Keratinocyte (primary cell): ENCODE results near the gene PCAT6. TPM values are rescaled to one million over a fixed set of nuclear protein-coding genes. Genes with fewer than 3 reads are reported as not detected.

Experiments
- DNase-seq: peaks from one replicate; pipeline ENCODE4 v3.0.0-alpha.2; 2011; ENCODE audit warnings: low read depth, missing footprints, low spot score
- FAIRE-seq: peaks from 2 replicates; lab custom pipeline; 2011; peaks lifted over from hg19 to GRCh38; lab: Jason Lieb, UNC
- H2AFZ ChIP-seq: 2 replicates; pipeline ENCODE4 v1.6.0; 2012; ENCODE audit warnings: low read length, control low read depth, inconsistent platforms; ENCODE audit not compliant: control insufficient read depth
- H3K27ac ChIP-seq: 2 replicates; pipeline ENCODE4 v1.5.1; 2011; ENCODE audit warnings: low read length; ENCODE audit not compliant: control insufficient read depth, insufficient read depth
- H3K27me3 ChIP-seq: 3 replicates; pipeline ENCODE4 v1.6.0; 2011; ENCODE audit warnings: low read length; ENCODE audit not compliant: control insufficient read depth, insufficient read depth; ENCODE audit errors: extremely low read depth
- H3K36me3 ChIP-seq, 2 experiments: 2 replicates in 1 of 2; 3 replicates in 1 of 2; pipeline ENCODE4 v1.5.1; 2011; ENCODE audit warnings: low read length in 2 of 2, mild to moderate bottlenecking in 1 of 2; ENCODE audit not compliant: control insufficient read depth in 2 of 2, insufficient read depth in 2 of 2; ENCODE audit errors: extremely low read depth in 1 of 2
- H3K4me1 ChIP-seq: 3 replicates; pipeline ENCODE4 v1.5.1; 2011; ENCODE audit warnings: low read length; ENCODE audit not compliant: control insufficient read depth, insufficient read depth; ENCODE audit errors: extremely low read depth
- H3K4me2 ChIP-seq: 3 replicates; pipeline ENCODE4 v1.6.0; 2011; ENCODE audit warnings: low read depth, low read length; ENCODE audit not compliant: control insufficient read depth, insufficient read depth; ENCODE audit errors: extremely low read depth
- H3K4me3 ChIP-seq, 3 experiments: fragments of 200-600 bp in 1 of 3; sonication (generic) in 1 of 3; 2 replicates in 2 of 3; 3 replicates in 1 of 3; pipeline ENCODE4 v1.5.1; 2011 to 2016; ENCODE audit warnings: low read length in 3 of 3, mild to moderate bottlenecking in 3 of 3, control low read depth in 2 of 3, inconsistent platforms in 1 of 3, low read depth in 1 of 3, mixed read lengths in 1 of 3, mixed run types in 1 of 3, moderate library complexity in 1 of 3; ENCODE audit not compliant: control insufficient read depth in 2 of 3, insufficient read depth in 2 of 3; ENCODE audit errors: extremely low read depth in 1 of 3
- H3K79me2 ChIP-seq: 2 replicates; pipeline ENCODE4 v1.6.0; 2012; ENCODE audit warnings: low read length; ENCODE audit not compliant: control insufficient read depth, insufficient read depth
- H3K9ac ChIP-seq: 3 replicates; pipeline ENCODE4 v1.6.0; 2011; ENCODE audit warnings: low read length; ENCODE audit not compliant: control insufficient read depth, insufficient read depth; ENCODE audit errors: extremely low read depth
- H3K9me1 ChIP-seq: 3 replicates; pipeline ENCODE4 v1.6.0; 2011; ENCODE audit warnings: low read length; ENCODE audit not compliant: control insufficient read depth, insufficient read depth; ENCODE audit errors: extremely low read depth
- H3K9me3 ChIP-seq: 2 replicates; pipeline ENCODE4 v1.5.1; 2012; ENCODE audit warnings: low read depth, low read length; ENCODE audit not compliant: control insufficient read depth
- H4K20me1 ChIP-seq: 3 replicates; pipeline ENCODE4 v1.6.0; 2011; ENCODE audit warnings: low read length; ENCODE audit not compliant: control insufficient read depth, insufficient read depth; ENCODE audit errors: extremely low read depth
- EZH2 ChIP-seq: IDR thresholded peaks from one replicate; pipeline ENCODE4 v1.6.1; 2012; ENCODE audit warnings: inconsistent platforms, mild to moderate bottlenecking, low read length, moderate library complexity
- dilution Hi-C: fragments of 300-500 bp; cut with MboI; formaldehyde crosslinking; loops from one replicate; pipeline ENCODE4 v1.7.0; 2020; ENCODE audit warnings: low sequenced_read_pairs; ENCODE audit not compliant: extremely low pct_ligation_motif_present
- polyA plus RNA-seq, 5 experiments: library from polyadenylated mRNA; depleted of rRNA in 3 of 5; stranded (reverse) in 3 of 5; stranded (forward) in 1 of 5; unstranded in 1 of 5; fragments of >200 nt; gene quantifications; 1 replicate in 1 of 5; 2 replicates in 3 of 5; 3 replicates in 1 of 5; pipeline versions ENCODE4 v1.2.1 to v1.2.3, GENCODE V29; 2011 to 2012; ENCODE audit warnings: missing spikeins in 2 of 5, low read depth in 1 of 5, low replicate concordance in 1 of 5
- TF ChIP-seq, protein P1 (sequence below), 3 experiments: IDR thresholded peaks in 1 of 3; conservative IDR thresholded peaks in 1 of 3; optimal IDR thresholded peaks in 1 of 3; 2 replicates in 2 of 3; 3 replicates in 1 of 3; pipeline versions ENCODE3 to v1.5.1; 2011; ENCODE audit warnings: low read length in 3 of 3, mild to moderate bottlenecking in 3 of 3, moderate library complexity in 2 of 3, control low read depth in 1 of 3, inconsistent platforms in 1 of 3; ENCODE audit not compliant: insufficient read depth in 2 of 3; ENCODE audit errors: extremely low read depth in 1 of 3

PCAT6 gene
- polyA plus RNA-seq, 1 donor (not counting 4 experiments of a cell fraction or from before 2014, with no cell fraction given), result 1.6 TPM

DNA sequence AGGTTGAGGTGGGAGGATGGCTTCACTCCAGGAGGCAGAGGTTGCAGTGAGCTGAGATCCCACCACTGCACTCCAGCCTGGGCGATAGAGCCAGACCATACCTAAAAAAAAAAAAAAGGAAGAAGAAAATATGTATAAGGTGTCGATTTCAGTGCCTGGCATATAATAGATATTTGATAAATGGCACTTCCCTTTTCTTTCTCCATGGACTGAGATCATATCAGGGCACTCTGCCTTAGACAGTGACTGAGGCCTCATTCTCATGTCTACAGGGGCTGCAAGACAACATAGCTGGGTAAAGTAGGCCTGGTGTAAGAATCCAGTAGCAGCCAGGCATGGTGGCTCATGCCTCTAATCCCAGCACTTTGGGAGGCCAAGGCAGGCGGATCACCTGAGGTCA is 21.2 kb downstream of the PCAT6 start:
- Histone ChIP-seq H3K4me1 (peaks cover 26% of the 10 kb centered on the region), H3K9ac (no peak overlapping the region), H3K4me2 (no peak overlapping the region), H3K9me1 (no peaks in the 10 kb centered on the region), H3K9me3 (no peaks in the 10 kb centered on the region), H2AFZ (no peak overlapping the region), H3K79me2 (no peaks in the 10 kb centered on the region), H3K4me3 (no peak overlapping the region), H3K27ac (no peak overlapping the region), H3K27me3 (no peaks in the 10 kb centered on the region), H3K36me3 (no peaks in the 10 kb centered on the region), H4K20me1 (no peaks in the 10 kb centered on the region)
- dilution Hi-C loops, result no loop called here
- no peak for FAIRE-seq
- DNase-seq, result no peak
- TF ChIP-seq, protein P1, sequence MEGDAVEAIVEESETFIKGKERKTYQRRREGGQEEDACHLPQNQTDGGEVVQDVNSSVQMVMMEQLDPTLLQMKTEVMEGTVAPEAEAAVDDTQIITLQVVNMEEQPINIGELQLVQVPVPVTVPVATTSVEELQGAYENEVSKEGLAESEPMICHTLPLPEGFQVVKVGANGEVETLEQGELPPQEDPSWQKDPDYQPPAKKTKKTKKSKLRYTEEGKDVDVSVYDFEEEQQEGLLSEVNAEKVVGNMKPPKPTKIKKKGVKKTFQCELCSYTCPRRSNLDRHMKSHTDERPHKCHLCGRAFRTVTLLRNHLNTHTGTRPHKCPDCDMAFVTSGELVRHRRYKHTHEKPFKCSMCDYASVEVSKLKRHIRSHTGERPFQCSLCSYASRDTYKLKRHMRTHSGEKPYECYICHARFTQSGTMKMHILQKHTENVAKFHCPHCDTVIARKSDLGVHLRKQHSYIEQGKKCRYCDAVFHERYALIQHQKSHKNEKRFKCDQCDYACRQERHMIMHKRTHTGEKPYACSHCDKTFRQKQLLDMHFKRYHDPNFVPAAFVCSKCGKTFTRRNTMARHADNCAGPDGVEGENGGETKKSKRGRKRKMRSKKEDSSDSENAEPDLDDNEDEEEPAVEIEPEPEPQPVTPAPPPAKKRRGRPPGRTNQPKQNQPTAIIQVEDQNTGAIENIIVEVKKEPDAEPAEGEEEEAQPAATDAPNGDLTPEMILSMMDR (optimal IDR thresholded peaks at IDR 0.05 in 1 of 3, IDR thresholded peaks at IDR 0.05 in 1 of 3, conservative IDR thresholded peaks at IDR 0.05 in 1 of 3; ENCODE audit: extremely low read depth in 1 of 3, insufficient read depth in 2 of 3, low read length in 3 of 3), result no peak
- no peak for TF ChIP-seq EZH2

DNA sequence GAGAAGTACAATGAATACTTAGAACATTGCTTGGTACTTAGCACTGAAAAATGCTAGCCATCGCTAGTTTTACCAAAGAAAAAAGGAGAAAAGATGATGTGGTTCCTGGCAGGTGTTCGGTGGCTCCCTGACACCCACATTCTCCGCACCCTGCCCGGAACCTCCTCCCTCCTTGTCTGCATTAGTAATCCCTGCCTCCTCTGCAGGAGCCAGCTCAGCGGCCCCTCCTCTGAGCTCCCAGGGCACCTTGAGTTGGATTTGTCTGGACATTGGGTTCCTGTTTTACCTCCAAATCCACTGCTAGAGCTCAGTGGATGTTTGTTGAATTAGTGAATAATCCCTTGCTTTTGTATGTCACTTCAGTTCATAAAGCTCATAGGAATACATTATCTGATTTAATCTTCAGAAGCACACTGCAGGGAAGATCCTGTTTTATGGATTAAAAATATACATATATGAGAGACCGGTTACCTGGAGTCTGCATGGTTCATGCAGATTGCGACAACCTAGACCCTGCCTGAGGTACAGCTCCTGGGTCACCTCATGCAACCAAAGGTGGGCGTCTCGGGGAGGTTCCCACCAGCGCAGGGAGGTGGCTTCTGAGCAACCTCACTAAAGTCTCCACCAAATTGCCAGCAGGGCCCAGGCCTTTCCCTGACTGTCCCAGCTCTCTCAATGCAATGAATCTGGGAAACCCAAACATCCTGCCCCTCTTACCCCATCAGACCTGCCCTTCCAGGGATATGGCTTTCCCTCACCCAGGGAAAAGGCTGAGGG is 24.2 kb downstream of the PCAT6 start:
- Histone ChIP-seq H3K9me3 (no peaks in the 10 kb centered on the region), H3K4me1 (peaks cover 38% of the 10 kb centered on the region), H3K79me2 (no peaks in the 10 kb centered on the region), H3K4me2 (peak overlapping the region; percentile 25), H3K9me1 (no peaks in the 10 kb centered on the region), H3K4me3 (no peak overlapping the region), H3K27ac (no peak overlapping the region), H3K36me3 (no peaks in the 10 kb centered on the region), H2AFZ (no peak overlapping the region), H3K9ac (no peak overlapping the region), H4K20me1 (no peaks in the 10 kb centered on the region), H3K27me3 (no peaks in the 10 kb centered on the region)
- DNase-seq, result no peak
- no peak for TF ChIP-seq EZH2
- TF ChIP-seq, protein P1 (optimal IDR thresholded peaks at IDR 0.05 in 1 of 3, IDR thresholded peaks at IDR 0.05 in 1 of 3, conservative IDR thresholded peaks at IDR 0.05 in 1 of 3; ENCODE audit: extremely low read depth in 1 of 3, insufficient read depth in 2 of 3, low read length in 3 of 3), result no peak
- dilution Hi-C loops, result no loop called here
- peak; percentile 60 for FAIRE-seq
